ENCODE results near the gene VEZF1. TPM values are rescaled to one million over a fixed set of nuclear protein-coding genes. Genes with fewer than 3 reads are reported as not detected.
"Not testable (repeated sequence)": the region's sequence is repeated elsewhere in the genome, so short reads cannot be mapped to it uniquely, and the experiment has no call there.

The VEZF1 gene
- total RNA-seq, 2 experiments from 2014 or later = 17.9 to 19.6 TPM

DNA sequence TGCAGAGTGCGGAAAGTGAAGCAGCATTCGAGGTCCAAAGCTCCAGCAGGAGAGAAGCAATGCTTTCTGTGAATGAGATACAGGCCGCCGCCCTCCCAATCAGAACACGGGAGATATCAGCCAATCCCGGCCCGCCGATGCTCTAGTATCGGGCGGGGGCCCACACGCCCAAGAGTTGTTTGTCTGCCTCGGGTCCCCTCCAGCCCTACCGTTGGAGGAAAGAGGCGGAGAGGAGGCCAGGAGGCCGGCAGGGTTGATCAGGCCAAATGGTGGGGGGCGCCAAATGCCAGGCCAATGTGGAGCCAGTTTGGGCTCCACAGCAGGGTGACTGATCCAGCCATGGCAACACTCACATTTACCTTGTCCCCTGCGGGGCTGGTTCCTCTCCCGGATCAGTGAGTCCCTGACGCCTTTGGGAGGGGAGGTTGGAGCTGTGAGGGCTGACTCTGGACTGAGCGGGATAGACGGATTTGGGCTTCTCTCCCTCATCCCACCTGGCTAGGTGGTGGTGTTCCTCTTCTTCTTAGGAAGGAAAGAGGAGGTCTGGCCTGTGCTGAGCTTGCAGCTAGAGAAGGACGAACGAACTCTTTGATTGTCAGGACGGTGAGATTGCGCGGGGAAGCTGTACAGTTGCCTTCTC lies 22.4 kb downstream of the VEZF1 start:
- TF ChIP-seq, protein P1, sequence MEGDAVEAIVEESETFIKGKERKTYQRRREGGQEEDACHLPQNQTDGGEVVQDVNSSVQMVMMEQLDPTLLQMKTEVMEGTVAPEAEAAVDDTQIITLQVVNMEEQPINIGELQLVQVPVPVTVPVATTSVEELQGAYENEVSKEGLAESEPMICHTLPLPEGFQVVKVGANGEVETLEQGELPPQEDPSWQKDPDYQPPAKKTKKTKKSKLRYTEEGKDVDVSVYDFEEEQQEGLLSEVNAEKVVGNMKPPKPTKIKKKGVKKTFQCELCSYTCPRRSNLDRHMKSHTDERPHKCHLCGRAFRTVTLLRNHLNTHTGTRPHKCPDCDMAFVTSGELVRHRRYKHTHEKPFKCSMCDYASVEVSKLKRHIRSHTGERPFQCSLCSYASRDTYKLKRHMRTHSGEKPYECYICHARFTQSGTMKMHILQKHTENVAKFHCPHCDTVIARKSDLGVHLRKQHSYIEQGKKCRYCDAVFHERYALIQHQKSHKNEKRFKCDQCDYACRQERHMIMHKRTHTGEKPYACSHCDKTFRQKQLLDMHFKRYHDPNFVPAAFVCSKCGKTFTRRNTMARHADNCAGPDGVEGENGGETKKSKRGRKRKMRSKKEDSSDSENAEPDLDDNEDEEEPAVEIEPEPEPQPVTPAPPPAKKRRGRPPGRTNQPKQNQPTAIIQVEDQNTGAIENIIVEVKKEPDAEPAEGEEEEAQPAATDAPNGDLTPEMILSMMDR (IDR thresholded peaks at IDR 0.05) = no peak
- Mint-ChIP-seq H3K36me3 (ENCODE audit: low read depth) (no peaks in the 10 kb centered on the region), H3K4me1 (ENCODE audit: low read depth) (no peaks in the 10 kb centered on the region), H3K4me3 (no peak overlapping the region), H3K9me3 (no peaks in the 10 kb centered on the region), H3K27me3 (peaks cover 4% of the 10 kb centered on the region), H3K27ac (no peak overlapping the region)
- intact Hi-C loops (cut with micrococcal nuclease) = no loop called here
- ChIA-PET POLR2A (interaction anchor here (0.7 to 1.4 kb wide), 2 partner anchors 24 to 34 kb away, joined by 3 read pairs; no protein-coding TSS in a partner anchor), CTCF (no interaction called here)
- no peak for DNase-seq
- ATAC-seq = no peak

DNA sequence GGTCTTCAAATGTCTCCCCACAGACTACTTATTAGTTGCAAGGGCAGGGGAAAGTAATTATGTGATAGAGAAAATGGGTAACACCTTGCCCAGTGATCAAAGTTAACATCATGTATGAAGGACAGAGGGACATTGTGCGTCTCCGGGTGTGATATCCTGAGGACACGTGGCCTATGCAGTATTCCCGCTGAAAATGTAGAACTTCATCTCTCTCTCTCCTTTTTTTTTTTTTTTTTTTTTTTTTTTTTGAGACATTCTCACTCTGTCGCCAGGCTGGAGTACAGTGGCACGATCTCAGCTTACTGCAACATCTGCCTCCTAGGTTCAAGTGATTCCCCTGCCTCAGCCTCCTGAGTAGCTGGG lies 24.9 kb downstream of the VEZF1 start:
- no peak overlapping the region for H3K27ac Mint-ChIP-seq
- DNase-seq = no peak
- ATAC-seq = no peak
- no peaks in the 10 kb centered on the region for H3K9me3 Mint-ChIP-seq
- ChIA-PET CTCF (interaction anchor here (1.5 kb wide), 1 partner anchor 34 kb away, joined by 4 read pairs; no protein-coding TSS in a partner anchor), POLR2A (no interaction called here)
- TF ChIP-seq, protein P1 (IDR thresholded peaks at IDR 0.05) = no peak
- no peaks in the 10 kb centered on the region for H3K4me1 Mint-ChIP-seq (ENCODE audit: low read depth)
- intact Hi-C loops (cut with micrococcal nuclease) = no loop called here
- peaks cover 8% of the 10 kb centered on the region for H3K27me3 Mint-ChIP-seq
- no peak overlapping the region for H3K4me3 Mint-ChIP-seq
- H3K36me3 Mint-ChIP-seq (ENCODE audit: low read depth) = no peaks in the 10 kb centered on the region

DNA sequence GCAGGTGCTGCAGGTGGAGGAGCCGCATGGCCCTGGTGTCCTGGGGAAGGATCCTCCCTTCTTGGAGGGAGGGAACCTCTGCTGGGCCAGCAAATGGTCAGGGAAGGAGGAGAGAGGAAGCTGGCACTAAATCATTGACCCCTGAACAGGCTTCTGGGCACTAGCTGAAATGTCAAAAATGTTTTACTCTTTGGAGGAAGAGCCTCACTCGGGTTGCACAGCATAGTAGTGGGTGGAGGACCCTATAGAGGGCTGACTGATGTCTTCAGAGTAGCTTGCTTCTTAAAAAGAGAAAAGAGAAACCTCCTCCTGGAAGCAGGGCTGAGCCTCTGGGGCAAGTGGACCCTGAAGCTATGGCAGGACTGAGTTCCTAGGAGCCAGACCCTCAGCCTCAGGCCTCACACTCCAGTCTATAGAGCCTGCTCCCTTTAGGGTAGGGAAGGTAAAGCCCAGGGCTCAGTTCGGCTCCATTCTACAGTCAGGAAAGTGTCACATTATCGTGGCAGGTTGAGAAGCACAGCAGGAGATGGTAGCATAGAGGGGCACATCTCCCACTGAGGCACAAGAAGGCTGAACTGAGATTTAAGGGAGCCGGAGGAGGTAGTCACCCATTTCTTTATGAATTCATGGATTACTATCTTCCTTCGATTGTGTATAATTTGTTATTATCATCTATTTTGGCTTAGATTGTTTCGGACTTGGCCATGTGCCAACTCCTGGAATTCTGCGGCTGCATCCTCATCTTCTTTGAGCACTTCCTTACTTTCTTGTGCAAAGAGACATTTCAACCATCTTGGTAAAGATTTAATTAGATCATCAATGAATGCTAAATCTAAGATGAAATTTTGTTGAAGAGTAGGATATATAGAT lies 25.5 kb downstream of the VEZF1 start:
- ChIA-PET CTCF (interaction anchor here (1.5 kb wide), 1 partner anchor 34 kb away, joined by 4 read pairs; no protein-coding TSS in a partner anchor), POLR2A (interaction anchor here (1.1 kb wide), 1 partner anchor 40 kb away, joined by 3 read pairs; no protein-coding TSS in a partner anchor)
- Mint-ChIP-seq H3K9me3 (no peaks in the 10 kb centered on the region), H3K36me3 (ENCODE audit: low read depth) (no peaks in the 10 kb centered on the region), H3K4me3 (no peak overlapping the region), H3K27ac (no peak overlapping the region), H3K27me3 (peaks cover 14% of the 10 kb centered on the region), H3K4me1 (ENCODE audit: low read depth) (peaks cover 1% of the 10 kb centered on the region)
- TF ChIP-seq, protein P1 (IDR thresholded peaks at IDR 0.05) = no peak
- no peak for ATAC-seq
- DNase-seq = no peak
- intact Hi-C loops (cut with micrococcal nuclease) = no loop called here

DNA sequence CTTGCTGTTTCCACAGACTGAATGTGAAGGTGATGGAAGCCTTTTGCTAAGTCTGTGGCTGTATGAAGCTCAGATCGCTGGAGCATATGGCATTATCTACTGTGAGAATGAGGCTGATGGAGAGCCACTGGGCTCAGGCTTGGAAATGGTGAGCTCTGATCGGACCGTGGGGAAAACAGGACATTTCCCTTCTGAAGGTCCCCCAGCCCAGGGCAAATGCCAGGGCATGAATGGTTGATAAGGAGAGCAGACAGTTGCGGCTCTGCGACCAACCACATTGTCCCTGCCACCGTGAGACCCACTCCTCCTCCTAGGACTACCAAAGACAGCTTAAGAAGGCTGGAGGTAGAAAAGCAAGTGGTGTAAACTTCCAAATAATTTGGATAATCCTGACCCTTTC lies 28.1 kb downstream of the VEZF1 start:
- Mint-ChIP-seq H3K36me3 (ENCODE audit: low read depth) (no peaks in the 10 kb centered on the region), H3K4me3 (no peak overlapping the region), H3K27ac (no peak overlapping the region), H3K9me3 (no peaks in the 10 kb centered on the region), H3K4me1 (ENCODE audit: low read depth) (peaks cover 14% of the 10 kb centered on the region), H3K27me3 (peaks cover 26% of the 10 kb centered on the region)
- CTCF ChIA-PET = interaction anchor here (1.3 to 1.5 kb wide), 2 partner anchors 40 to 177 kb away, joined by 3 to 4 read pairs; no protein-coding TSS in a partner anchor
- ATAC-seq = no peak
- POLR2A ChIA-PET = interaction anchor here (0.7 kb wide), 1 partner anchor 476 kb away, joined by 3 read pairs; no protein-coding TSS in a partner anchor
- intact Hi-C loops (cut with micrococcal nuclease) = no loop called here
- TF ChIP-seq, protein P1 (IDR thresholded peaks at IDR 0.05) = no peak
- no peak for DNase-seq

DNA sequence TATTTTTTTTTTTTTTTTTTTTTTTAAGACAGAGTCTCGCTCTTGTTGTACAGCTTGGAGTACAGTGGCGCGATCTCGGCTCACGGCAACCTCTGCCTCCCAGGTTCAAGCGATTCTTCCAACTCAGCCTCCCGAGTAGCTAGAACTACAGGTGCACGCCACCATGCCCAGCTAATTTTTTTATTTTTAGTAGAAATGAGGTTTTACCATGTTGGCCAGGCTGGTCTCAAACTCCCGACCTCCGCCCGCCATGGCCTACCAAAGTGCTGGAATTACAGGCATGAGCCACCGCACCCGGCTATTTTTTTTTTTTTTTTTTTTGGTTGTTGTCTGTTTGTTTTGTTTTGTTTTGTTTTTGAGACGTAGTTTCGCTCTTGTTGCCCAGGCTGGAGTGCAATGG lies 29.7 kb downstream of the VEZF1 start:
- H3K36me3 Mint-ChIP-seq (ENCODE audit: low read depth); ATAC-seq; POLR2A ChIA-PET; CTCF ChIA-PET; intact Hi-C loops (cut with micrococcal nuclease); H3K9me3 Mint-ChIP-seq; H3K27ac Mint-ChIP-seq; H3K4me3 Mint-ChIP-seq; DNase-seq: not testable (repeated sequence)
- peaks cover 17% of the 10 kb centered on the region for H3K4me1 Mint-ChIP-seq (ENCODE audit: low read depth)
- peaks cover 35% of the 10 kb centered on the region for H3K27me3 Mint-ChIP-seq

Measured in activated CD8-positive, alpha-beta T cell treated with anti-CD3 and anti-CD28 coated beads for 36 hours (primary cell).